HG02759 (cell line): ENCODE results near the gene CENPT.
A peak's percentile ranks its signal among the peaks of the same experiment; 100 is the strongest.

Source experiments
- ATAC-seq: cut with Tn5 transposase; IDR thresholded peaks from one replicate; pipeline ENCODE4 v1.9.1; 2021; ENCODE audit warnings: mild to moderate bottlenecking, moderate library complexity; ENCODE audit not compliant: unreplicated experiment

CENPT gene

GRCh38 chr16:67814567-67814966, 32.9 kb downstream of the CENPT start:
- ATAC-seq: no peak

GRCh38 chr16:67811899-67812298, 35.6 kb downstream of the CENPT start:
- no peak for ATAC-seq

GRCh38 chr16:67807148-67807682, 40.3 kb downstream of the CENPT start:
- ATAC-seq: peak; percentile 1

GRCh38 chr16:67806428-67807147, 40.9 kb downstream of the CENPT start, which contains the start of the genes RANBP10 and TSNAXIP1:
Gene RANBP10 (minus strand): TSS chr16:67806560. CDS start chr16:67806536, 24 bp downstream.
Gene TSNAXIP1 (plus strand): TSS chr16:67806889. CDS start chr16:67807150, 261 bp downstream.
- peak; percentile 90 for ATAC-seq

GRCh38 chr16:67805718-67806427, 41.6 kb downstream of the CENPT start:
- peak; percentile 0 for ATAC-seq

GRCh38 chr16:67804853-67805542, 42.5 kb downstream of the CENPT start:
- ATAC-seq: no peak

GRCh38 chr16:67803894-67804293, 43.6 kb downstream of the CENPT start:
- no peak for ATAC-seq

GRCh38 chr16:67801883-67802282, 45.6 kb downstream of the CENPT start:
- no peak for ATAC-seq

- no peak for ATAC-seq
These were observed 46.3 kb downstream of the CENPT start for GRCh38 chr16:67801241-67801640.

GRCh38 chr16:67800338-67800926, 47.1 kb downstream of the CENPT start:
- no peak for ATAC-seq

GRCh38 chr16:67796099-67796718, 51.3 kb downstream of the CENPT start:
- ATAC-seq: no peak

GRCh38 chr16:67790071-67790470, 57.4 kb downstream of the CENPT start:
- ATAC-seq: no peak

- no peak for ATAC-seq
These were observed 61.0 kb downstream of the CENPT start for GRCh38 chr16:67786491-67786890.

GRCh38 chr16:67783353-67783725, 64.2 kb downstream of the CENPT start:
- no peak for ATAC-seq

- ATAC-seq: no peak
These were observed 64.7 kb downstream of the CENPT start for GRCh38 chr16:67782567-67783352.

- ATAC-seq: no peak
These were observed 66.0 kb downstream of the CENPT start for GRCh38 chr16:67781565-67781921.

GRCh38 chr16:67780847-67781564, 66.5 kb downstream of the CENPT start:
- no peak for ATAC-seq

- ATAC-seq: no peak
These were observed 68.1 kb downstream of the CENPT start for GRCh38 chr16:67779256-67780014.
